ENCODE measurements around the gene SRPRB.

SRPRB gene

GRCh38 chr3:133831966-133832801 is 26.6 kb downstream of the SRPRB start:
- H3K4me3 ChIP-seq (ENCODE audit: low read depth, low read length), result no peak overlapping the region
- peak; percentile 44 for TF ChIP-seq CTCF (IDR thresholded peaks at IDR 0.05; ENCODE audit: low read depth, low read length, missing control alignments)
- DNase-seq (ENCODE audit: low read depth), result no peak

GRCh38 chr3:133832802-133833144 is 27.2 kb downstream of the SRPRB start:
- DNase-seq (ENCODE audit: low read depth), result no peak
- TF ChIP-seq CTCF (IDR thresholded peaks at IDR 0.05; ENCODE audit: low read depth, low read length, missing control alignments), result no peak
- H3K4me3 ChIP-seq (ENCODE audit: low read depth, low read length), result no peak overlapping the region

GRCh38 chr3:133833267-133833666 is 27.7 kb downstream of the SRPRB start:
- TF ChIP-seq CTCF (IDR thresholded peaks at IDR 0.05; ENCODE audit: low read depth, low read length, missing control alignments), result no peak
- no peak for DNase-seq (ENCODE audit: low read depth)
- no peak overlapping the region for H3K4me3 ChIP-seq (ENCODE audit: low read depth, low read length)

- no peak for DNase-seq (ENCODE audit: low read depth)
- no peak for TF ChIP-seq CTCF (IDR thresholded peaks at IDR 0.05; ENCODE audit: low read depth, low read length, missing control alignments)
- H3K4me3 ChIP-seq (ENCODE audit: low read depth, low read length), result no peak overlapping the region
Measured at GRCh38 chr3:133833880-133834620, 28.4 kb downstream of the SRPRB start.

GRCh38 chr3:133834621-133835417 is 29.2 kb downstream of the SRPRB start:
- no peak for TF ChIP-seq CTCF (IDR thresholded peaks at IDR 0.05; ENCODE audit: low read depth, low read length, missing control alignments)
- no peak overlapping the region for H3K4me3 ChIP-seq (ENCODE audit: low read depth, low read length)
- no peak for DNase-seq (ENCODE audit: low read depth)

- no peak overlapping the region for H3K4me3 ChIP-seq (ENCODE audit: low read depth, low read length)
- TF ChIP-seq CTCF (IDR thresholded peaks at IDR 0.05; ENCODE audit: low read depth, low read length, missing control alignments), result no peak
- DNase-seq (ENCODE audit: low read depth), result no peak
Measured at GRCh38 chr3:133835418-133835743, 29.8 kb downstream of the SRPRB start.
